Erythroblast (primary cell): ENCODE data around the gene TXNDC16.
"Not testable (repeated sequence)": the region's sequence is repeated elsewhere in the genome, so short reads cannot be mapped to it uniquely, and the experiment has no call there.

Source experiments
- GATA1 ChIP-seq: IDR thresholded peaks from 2 replicates; pipeline ENCODE4 v1.6.1; 2011; ENCODE audit warnings: low read depth, mild to moderate bottlenecking, control low read depth, low read length, moderate library complexity
- POLR2A ChIP-seq: IDR thresholded peaks from 2 replicates; pipeline ENCODE4 v1.6.1; 2011; ENCODE audit warnings: mild to moderate bottlenecking, low read length

- TF ChIP-seq POLR2A, GATA1: not testable (repeated sequence)
These were observed 16.1 kb upstream of the TXNDC16 start for GRCh38 chr14:52568454-52568853.
